ENCODE data around the gene NLRC4. TPM values are rescaled to one million over a fixed set of nuclear protein-coding genes. Genes with fewer than 3 reads are reported as not detected.

The NLRC4 gene
- total and polyA plus RNA-seq, 7 donors: 0.60 to 2.3 (median 1.6) TPM

DNA sequence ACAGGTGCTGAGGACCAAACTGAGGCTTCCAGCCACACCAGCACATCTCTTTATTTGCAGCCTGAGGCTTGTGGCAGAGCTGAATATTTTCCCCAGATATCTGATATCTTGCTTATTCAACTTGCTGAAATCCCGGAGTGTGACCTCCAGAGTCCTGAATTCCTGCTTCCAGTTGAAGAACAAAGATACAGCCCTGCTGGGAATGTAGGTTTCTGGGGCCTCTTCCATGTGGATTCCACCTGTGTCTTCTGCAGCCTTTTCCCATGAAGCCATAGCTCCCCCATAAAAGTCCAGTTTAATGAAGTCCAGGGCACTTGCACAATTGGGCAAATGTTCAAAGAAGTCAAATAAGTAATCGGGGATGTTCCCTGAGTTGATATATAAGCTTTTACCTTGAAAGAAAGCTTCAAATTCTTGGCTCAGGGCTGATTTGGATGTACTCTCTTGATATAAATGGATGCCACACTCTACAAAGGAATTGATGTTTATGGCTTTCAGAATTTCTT is 14.9 kb downstream of the NLRC4 start:
- intact Hi-C loops (cut with DNase I): no loop called here
- WGBS, 2 donors: 92 to 94% methylated on average over 2 of the region's 2 CpGs
- Histone ChIP-seq H3K9me3 (no peaks in the 10 kb centered on the region), H3K27ac (peak overlapping the region in 1 of 4 donors; percentile 54), H3K4me3 (peak overlapping the region in 1 of 4 donors; percentile 6), H3K4me1 (peaks cover 0 to 20% (median 5%) of the 10 kb centered on the region in 4 donors), H3K36me3 (no peaks in the 10 kb centered on the region), H3K27me3 (no peaks in the 10 kb centered on the region)
- TF ChIP-seq EP300 (IDR thresholded peaks at IDR 0.05): peak in 1 of 4 donors; percentile 36
- no peak for TF ChIP-seq POLR2A (IDR thresholded peaks at IDR 0.05)
- peak in 2 of 4 donors; percentile 68 to 81 for TF ChIP-seq POLR2AphosphoS5 (IDR thresholded peaks at IDR 0.05)
- DNase-seq: no peak

DNA sequence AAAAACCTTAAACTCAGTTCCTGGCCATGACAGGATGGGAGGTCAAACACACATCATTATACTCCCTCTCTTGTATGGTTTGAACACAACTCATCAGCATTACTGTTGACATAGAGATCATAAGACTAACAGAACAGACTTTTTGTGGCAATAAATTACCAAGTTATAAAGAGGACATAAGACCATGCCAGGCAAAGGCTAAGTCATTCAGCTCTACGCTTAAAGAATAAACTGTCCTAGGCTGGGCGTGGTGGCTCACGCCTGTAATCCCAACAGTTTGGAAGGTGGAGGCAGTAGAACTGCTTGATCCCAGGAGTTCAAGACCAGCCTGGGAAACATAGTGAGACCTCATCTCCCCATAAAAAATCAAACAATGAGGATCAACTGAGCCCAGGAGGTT is 16.4 kb downstream of the NLRC4 start:
- no peaks in the 10 kb centered on the region for H3K27me3 ChIP-seq
- no peak overlapping the region for H3K27ac ChIP-seq
- H3K36me3 ChIP-seq: no peaks in the 10 kb centered on the region
- DNase-seq: no peak
- H3K4me1 ChIP-seq: peaks cover 0 to 20% (median 5%) of the 10 kb centered on the region in 4 donors
- no peak for TF ChIP-seq EP300 (IDR thresholded peaks at IDR 0.05)
- TF ChIP-seq POLR2AphosphoS5 (IDR thresholded peaks at IDR 0.05): no peak
- TF ChIP-seq, protein P1, sequence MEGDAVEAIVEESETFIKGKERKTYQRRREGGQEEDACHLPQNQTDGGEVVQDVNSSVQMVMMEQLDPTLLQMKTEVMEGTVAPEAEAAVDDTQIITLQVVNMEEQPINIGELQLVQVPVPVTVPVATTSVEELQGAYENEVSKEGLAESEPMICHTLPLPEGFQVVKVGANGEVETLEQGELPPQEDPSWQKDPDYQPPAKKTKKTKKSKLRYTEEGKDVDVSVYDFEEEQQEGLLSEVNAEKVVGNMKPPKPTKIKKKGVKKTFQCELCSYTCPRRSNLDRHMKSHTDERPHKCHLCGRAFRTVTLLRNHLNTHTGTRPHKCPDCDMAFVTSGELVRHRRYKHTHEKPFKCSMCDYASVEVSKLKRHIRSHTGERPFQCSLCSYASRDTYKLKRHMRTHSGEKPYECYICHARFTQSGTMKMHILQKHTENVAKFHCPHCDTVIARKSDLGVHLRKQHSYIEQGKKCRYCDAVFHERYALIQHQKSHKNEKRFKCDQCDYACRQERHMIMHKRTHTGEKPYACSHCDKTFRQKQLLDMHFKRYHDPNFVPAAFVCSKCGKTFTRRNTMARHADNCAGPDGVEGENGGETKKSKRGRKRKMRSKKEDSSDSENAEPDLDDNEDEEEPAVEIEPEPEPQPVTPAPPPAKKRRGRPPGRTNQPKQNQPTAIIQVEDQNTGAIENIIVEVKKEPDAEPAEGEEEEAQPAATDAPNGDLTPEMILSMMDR (IDR thresholded peaks at IDR 0.05): no peak
- TF ChIP-seq POLR2A (IDR thresholded peaks at IDR 0.05): no peak
- no peak overlapping the region for H3K4me3 ChIP-seq
- H3K9me3 ChIP-seq: no peaks in the 10 kb centered on the region
- intact Hi-C loops (cut with DNase I): no loop called here
- WGBS, 2 donors: 30 to 69% methylated on average over 3 of the region's 3 CpGs

DNA sequence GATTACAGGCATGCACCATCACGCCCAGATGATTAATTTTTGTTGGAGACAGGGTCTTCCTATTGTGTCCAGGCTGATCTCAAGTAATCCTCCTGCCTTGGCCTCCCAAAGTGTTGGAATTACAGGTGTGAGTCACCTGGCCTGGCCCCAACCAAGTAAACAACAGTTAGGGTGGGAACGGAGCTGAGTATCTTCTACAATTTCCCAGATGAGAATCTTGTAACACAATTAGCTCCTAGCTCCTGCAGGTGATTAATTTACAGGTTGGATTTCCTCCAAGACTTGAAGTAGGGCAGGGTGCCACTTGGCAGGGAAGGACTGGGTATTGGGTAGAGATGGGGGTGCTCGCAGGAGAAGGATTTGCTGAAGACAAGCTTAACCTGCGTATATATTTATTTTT is 17.8 kb downstream of the NLRC4 start:
- no peak for DNase-seq
- Histone ChIP-seq H3K4me1 (peaks cover 0 to 20% (median 5%) of the 10 kb centered on the region in 4 donors), H3K9me3 (no peaks in the 10 kb centered on the region), H3K4me3 (no peak overlapping the region), H3K27ac (no peak overlapping the region), H3K27me3 (no peaks in the 10 kb centered on the region), H3K36me3 (no peaks in the 10 kb centered on the region)
- no peak for TF ChIP-seq POLR2AphosphoS5 (IDR thresholded peaks at IDR 0.05)
- no peak for TF ChIP-seq POLR2A (IDR thresholded peaks at IDR 0.05)
- TF ChIP-seq, protein P1 (IDR thresholded peaks at IDR 0.05): no peak
- TF ChIP-seq EP300 (IDR thresholded peaks at IDR 0.05): no peak
- intact Hi-C loops (cut with DNase I): loop anchor here (1.0 kb wide), 1 partner anchor 8 kb away; no protein-coding TSS in a partner anchor
- WGBS, 2 donors: 39 to 78% methylated on average over 4 of the region's 4 CpGs

DNA sequence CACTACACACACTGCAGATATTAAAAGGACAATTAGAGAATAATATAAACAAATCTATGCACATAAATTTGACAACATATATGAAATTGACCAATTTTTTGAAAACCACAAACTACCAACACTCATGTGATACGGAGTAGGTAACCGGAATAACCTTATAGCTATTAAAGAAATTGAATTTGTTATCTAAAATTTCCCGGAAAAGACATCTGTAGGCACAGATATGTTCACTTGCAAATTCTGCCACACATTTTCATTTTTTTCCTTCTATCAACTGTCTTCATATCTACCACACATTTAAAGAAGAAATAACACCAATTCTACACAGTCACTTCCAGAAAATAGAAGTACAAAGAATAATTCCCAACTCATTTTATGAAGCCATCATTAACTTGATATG is 22.4 kb downstream of the NLRC4 start:
- intact Hi-C loops (cut with DNase I): no loop called here
- 94 to 97% methylated on average over 3 of the region's 3 CpGs for WGBS, 2 donors

DNA sequence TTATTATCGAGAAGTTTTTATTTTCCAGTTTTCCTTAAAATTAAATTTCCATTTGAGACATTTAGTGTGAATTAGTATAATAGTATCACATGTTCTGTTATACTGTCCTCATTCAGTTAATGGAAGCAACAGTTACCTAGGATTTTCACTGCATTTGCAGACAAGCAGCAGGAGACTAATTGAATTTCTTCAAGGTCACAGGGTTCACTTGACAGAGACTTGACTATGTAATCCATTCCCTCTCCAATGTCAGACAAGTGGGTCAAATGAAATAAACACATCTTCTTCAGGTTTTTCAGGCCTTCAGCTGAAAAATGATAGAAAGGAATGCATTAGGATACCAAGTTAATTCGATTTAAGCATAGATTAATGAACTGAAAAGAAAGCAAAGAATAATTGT is 26.7 kb downstream of the NLRC4 start:
- no peaks in the 10 kb centered on the region for H3K9me3 ChIP-seq
- intact Hi-C loops (cut with DNase I): no loop called here
- no peak overlapping the region for H3K27ac ChIP-seq
- no peak overlapping the region for H3K4me3 ChIP-seq
- DNase-seq: no peak
- H3K36me3 ChIP-seq: no peaks in the 10 kb centered on the region
- WGBS, 2 donors: 94 to 96% methylated on average over 2 of the region's 2 CpGs
- H3K4me1 ChIP-seq: no peaks in the 10 kb centered on the region
- TF ChIP-seq, protein P1 (IDR thresholded peaks at IDR 0.05): no peak
- TF ChIP-seq POLR2AphosphoS5 (IDR thresholded peaks at IDR 0.05) (no peak), POLR2A (IDR thresholded peaks at IDR 0.05) (no peak), EP300 (IDR thresholded peaks at IDR 0.05) (no peak)
- no peaks in the 10 kb centered on the region for H3K27me3 ChIP-seq

More for the DNA sequence above, 22.4 kb downstream of the NLRC4 start:
- H3K27me3 ChIP-seq: no peaks in the 10 kb centered on the region
- no peak overlapping the region for H3K4me3 ChIP-seq
- H3K36me3 ChIP-seq: no peaks in the 10 kb centered on the region
- no peak for TF ChIP-seq POLR2AphosphoS5 (IDR thresholded peaks at IDR 0.05)
- TF ChIP-seq, protein P1 (IDR thresholded peaks at IDR 0.05): no peak
- no peaks in the 10 kb centered on the region for H3K4me1 ChIP-seq
- DNase-seq: no peak
- H3K9me3 ChIP-seq: no peaks in the 10 kb centered on the region
- H3K27ac ChIP-seq: no peak overlapping the region
